Endothelial cell of umbilical vein (primary cell): ENCODE data around the gene TLX3.

ENCODE experiments used
- POLR2A ChIP-seq: IDR thresholded peaks from 2 replicates; pipeline ENCODE4 v1.6.1; 2012; ENCODE audit warnings: low read depth, mild to moderate bottlenecking, control low read depth, low read length
- POLR2AphosphoS5 ChIP-seq: IDR thresholded peaks from 2 replicates; pipeline ENCODE4 v1.6.1; 2012; ENCODE audit warnings: low read depth, mild to moderate bottlenecking, control low read depth, low read length, moderate library complexity; ENCODE audit not compliant: insufficient read depth
- TF ChIP-seq, protein P1 (sequence below), 2 donors: IDR thresholded peaks; 1 replicate in 1 of 2; 2 replicates in 1 of 2; pipeline ENCODE4 v1.5.1; 2011; ENCODE audit warnings: low read length in 2 of 2, mild to moderate bottlenecking in 2 of 2, moderate library complexity in 2 of 2, control low read depth in 1 of 2, inconsistent platforms in 1 of 2, low read depth in 1 of 2; ENCODE audit not compliant: insufficient read depth in 1 of 2; ENCODE audit errors: extremely low read depth in 1 of 2

DNA sequence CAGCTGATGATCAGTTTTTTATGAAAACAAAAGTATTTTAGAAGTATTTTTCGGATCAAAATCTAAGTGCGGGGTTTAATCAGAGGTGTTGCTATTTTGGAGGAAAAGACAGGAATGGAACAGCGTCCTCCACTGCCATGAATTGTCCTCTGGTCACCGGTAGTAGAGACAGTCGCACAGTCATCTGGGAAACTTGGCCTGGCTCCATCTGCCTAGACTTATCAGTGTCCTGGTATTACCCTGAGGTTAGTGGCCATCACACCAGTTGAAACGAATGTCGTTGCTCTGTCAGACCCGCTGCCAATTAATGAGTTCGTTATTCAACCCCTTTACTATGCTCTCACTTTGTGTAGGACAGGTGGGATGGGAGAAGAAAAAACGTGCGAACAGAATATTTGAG lies 8.2 kb downstream of the TLX3 start:
- TF ChIP-seq POLR2A (no peak), POLR2AphosphoS5 (no peak)
- TF ChIP-seq, protein P1, sequence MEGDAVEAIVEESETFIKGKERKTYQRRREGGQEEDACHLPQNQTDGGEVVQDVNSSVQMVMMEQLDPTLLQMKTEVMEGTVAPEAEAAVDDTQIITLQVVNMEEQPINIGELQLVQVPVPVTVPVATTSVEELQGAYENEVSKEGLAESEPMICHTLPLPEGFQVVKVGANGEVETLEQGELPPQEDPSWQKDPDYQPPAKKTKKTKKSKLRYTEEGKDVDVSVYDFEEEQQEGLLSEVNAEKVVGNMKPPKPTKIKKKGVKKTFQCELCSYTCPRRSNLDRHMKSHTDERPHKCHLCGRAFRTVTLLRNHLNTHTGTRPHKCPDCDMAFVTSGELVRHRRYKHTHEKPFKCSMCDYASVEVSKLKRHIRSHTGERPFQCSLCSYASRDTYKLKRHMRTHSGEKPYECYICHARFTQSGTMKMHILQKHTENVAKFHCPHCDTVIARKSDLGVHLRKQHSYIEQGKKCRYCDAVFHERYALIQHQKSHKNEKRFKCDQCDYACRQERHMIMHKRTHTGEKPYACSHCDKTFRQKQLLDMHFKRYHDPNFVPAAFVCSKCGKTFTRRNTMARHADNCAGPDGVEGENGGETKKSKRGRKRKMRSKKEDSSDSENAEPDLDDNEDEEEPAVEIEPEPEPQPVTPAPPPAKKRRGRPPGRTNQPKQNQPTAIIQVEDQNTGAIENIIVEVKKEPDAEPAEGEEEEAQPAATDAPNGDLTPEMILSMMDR (IDR thresholded peaks at IDR 0.05; ENCODE audit: extremely low read depth in 1 of 2, insufficient read depth in 1 of 2, low read depth in 1 of 2, low read length in 2 of 2) = no peak
